Upper lobe of left lung (tissue), 4 donors: Measurements from ENCODE around the gene CYP2B6.
"Not testable (repeated sequence)": the region's sequence is repeated elsewhere in the genome, so short reads cannot be mapped to it uniquely, and the experiment has no call there.

Source experiments
- CTCF ChIP-seq, 6 experiments: fragments of 450-650 bp in 4 of 6; fragments of 200-600 bp in 2 of 6; sonication (generic) in 2 of 6; IDR thresholded peaks; one replicate each; pipeline ENCODE4 v1.5.1; 2016 to 2019; ENCODE audit warnings: antibody characterized with exemption in 6 of 6
- EP300 ChIP-seq, 4 donors: sonication (generic); formaldehyde crosslinking; IDR thresholded peaks; one replicate each; pipeline ENCODE4 v1.5.1; 2017; ENCODE audit warnings: antibody characterized with exemption in 4 of 4, control low read depth in 2 of 4
- POLR2A ChIP-seq, 4 donors: fragments of 450-650 bp; IDR thresholded peaks; one replicate each; pipeline ENCODE4 v1.5.1; 2016 to 2017; ENCODE audit warnings: antibody characterized with exemption in 4 of 4, mild to moderate bottlenecking in 2 of 4
- POLR2AphosphoS5 ChIP-seq, 2 donors: sonication (generic); formaldehyde crosslinking; IDR thresholded peaks; one replicate each; pipeline ENCODE4 v1.5.1; 2017; ENCODE audit warnings: antibody characterized with exemption in 2 of 2

- not testable (repeated sequence) for TF ChIP-seq CTCF, EP300, POLR2A, POLR2AphosphoS5 (IDR thresholded peaks at IDR 0.05)
Measured at GRCh38 chr19:40968065-40968464, 23.0 kb upstream of the CYP2B6 start.
